ENCODE data around the gene POMT1.

Gene POMT1

GRCh38 chr9:131499254-131499767 lies 3.4 kb upstream of the POMT1 start:
- no peaks in the 10 kb centered on the region for H3K9me3 ChIP-seq (ENCODE audit: control insufficient read depth, insufficient read depth, low read length)
- H3K27me3 ChIP-seq (ENCODE audit: control insufficient read depth, low read length): no peaks in the 10 kb centered on the region
- no peak overlapping the region for H3K4me3 ChIP-seq (ENCODE audit: low read length)
- H3K79me2 ChIP-seq (ENCODE audit: control insufficient read depth, low read length): peaks cover 12% of the 10 kb centered on the region
- H3K4me2 ChIP-seq (ENCODE audit: low read length): no peak overlapping the region
- no peaks in the 10 kb centered on the region for H4K20me1 ChIP-seq (ENCODE audit: control insufficient read depth, insufficient read depth, low read depth, low read length)
- H3F3A ChIP-seq (ENCODE audit: control insufficient read depth, insufficient read depth): peaks cover 32% of the 10 kb centered on the region
- no peak overlapping the region for H3K27ac ChIP-seq (ENCODE audit: low read depth, low read length)
- H3K36me3 ChIP-seq (ENCODE audit: control insufficient read depth, low read length): peaks cover 61% of the 10 kb centered on the region
- no peaks in the 10 kb centered on the region for H3K9me2 ChIP-seq (replicated peaks; ENCODE audit: control insufficient read depth, low read length)
- H3K4me1 ChIP-seq (ENCODE audit: control insufficient read depth, low read length): peaks cover 21% of the 10 kb centered on the region
- no peak for TF ChIP-seq CTCF (IDR thresholded peaks at IDR 0.05; ENCODE audit: low read depth, low read length, poor library complexity, severe bottlenecking)
- TF ChIP-seq EZH2phosphoT487 (IDR thresholded peaks at IDR 0.05; ENCODE audit: borderline replicate concordance, low read length): no peak

GRCh38 chr9:131500377-131500776 lies 2.3 kb upstream of the POMT1 start:
- Histone ChIP-seq H4K20me1 (ENCODE audit: control insufficient read depth, insufficient read depth, low read depth, low read length) (no peaks in the 10 kb centered on the region), H3K9me3 (ENCODE audit: control insufficient read depth, insufficient read depth, low read length) (no peaks in the 10 kb centered on the region), H3K4me1 (ENCODE audit: control insufficient read depth, low read length) (peaks cover 21% of the 10 kb centered on the region), H3K9me2 (replicated peaks; ENCODE audit: control insufficient read depth, low read length) (no peaks in the 10 kb centered on the region), H3K4me3 (ENCODE audit: low read length) (no peak overlapping the region), H3K27me3 (ENCODE audit: control insufficient read depth, low read length) (no peaks in the 10 kb centered on the region), H3F3A (ENCODE audit: control insufficient read depth, insufficient read depth) (peaks cover 32% of the 10 kb centered on the region), H3K4me2 (ENCODE audit: low read length) (no peak overlapping the region), H3K36me3 (ENCODE audit: control insufficient read depth, low read length) (peaks cover 51% of the 10 kb centered on the region), H3K27ac (ENCODE audit: low read depth, low read length) (no peak overlapping the region), H3K79me2 (ENCODE audit: control insufficient read depth, low read length) (peaks cover 14% of the 10 kb centered on the region)
- TF ChIP-seq EZH2phosphoT487 (IDR thresholded peaks at IDR 0.05; ENCODE audit: borderline replicate concordance, low read length): no peak
- TF ChIP-seq CTCF (IDR thresholded peaks at IDR 0.05; ENCODE audit: low read depth, low read length, poor library complexity, severe bottlenecking): no peak

- Histone ChIP-seq H3K27me3 (ENCODE audit: control insufficient read depth, low read length) (no peaks in the 10 kb centered on the region), H3K27ac (ENCODE audit: low read depth, low read length) (no peak overlapping the region), H3K79me2 (ENCODE audit: control insufficient read depth, low read length) (peaks cover 14% of the 10 kb centered on the region), H3F3A (ENCODE audit: control insufficient read depth, insufficient read depth) (peaks cover 32% of the 10 kb centered on the region), H3K4me3 (ENCODE audit: low read length) (no peak overlapping the region), H3K9me2 (replicated peaks; ENCODE audit: control insufficient read depth, low read length) (no peaks in the 10 kb centered on the region), H3K36me3 (ENCODE audit: control insufficient read depth, low read length) (peaks cover 44% of the 10 kb centered on the region), H3K4me1 (ENCODE audit: control insufficient read depth, low read length) (peaks cover 21% of the 10 kb centered on the region), H3K9me3 (ENCODE audit: control insufficient read depth, insufficient read depth, low read length) (no peaks in the 10 kb centered on the region), H4K20me1 (ENCODE audit: control insufficient read depth, insufficient read depth, low read depth, low read length) (no peaks in the 10 kb centered on the region), H3K4me2 (ENCODE audit: low read length) (no peak overlapping the region)
- TF ChIP-seq EZH2phosphoT487 (IDR thresholded peaks at IDR 0.05; ENCODE audit: borderline replicate concordance, low read length) (no peak), CTCF (IDR thresholded peaks at IDR 0.05; ENCODE audit: low read depth, low read length, poor library complexity, severe bottlenecking) (no peak)
Measured at GRCh38 chr9:131500939-131501541, 1.7 kb upstream of the POMT1 start.

All from DOHH2 (cell line).